Measurements from ENCODE around the gene RPS6KA5.

The RPS6KA5 gene

GRCh38 chr14:91010153-91010533 is 50.3 kb downstream of the RPS6KA5 start:
- H3K27me3 ChIP-seq (replicated peaks in 2 of 5; ENCODE audit: control insufficient read depth in 4 of 5, insufficient read depth in 5 of 5, low read length in 4 of 5): no peaks in the 10 kb centered on the region
- CTCF ChIA-PET: no interaction called here
- H3K36me3 ChIP-seq (ENCODE audit: control insufficient read depth in 4 of 4, insufficient read depth in 4 of 4, low read length in 3 of 4): no peaks in the 10 kb centered on the region
- no peak overlapping the region for H3K27ac ChIP-seq (ENCODE audit: insufficient read depth in 1 of 2, low read depth in 1 of 2, low read length in 2 of 2, poor library complexity in 1 of 2, severe bottlenecking in 2 of 2)
- POLR2A ChIA-PET: interaction anchor here (0.7 kb wide), 1 partner anchor 11 kb away, joined by 4 read pairs; no protein-coding TSS in a partner anchor
- no peak overlapping the region for H3K4me3 ChIP-seq (ENCODE audit: control insufficient read depth in 1 of 7, extremely low read depth in 1 of 7, insufficient read depth in 4 of 7, low read depth in 2 of 7, low read length in 6 of 7)
- H3K4me1 ChIP-seq (ENCODE audit: control extremely low read depth in 1 of 4, control insufficient read depth in 4 of 4, insufficient read depth in 4 of 4, low read length in 3 of 4): peaks cover 16 to 48% (median 29%) of the 10 kb centered on the region in 4 experiments
- H3K9me3 ChIP-seq (ENCODE audit: control extremely low read depth in 1 of 5, control insufficient read depth in 4 of 5, insufficient read depth in 2 of 5, low read depth in 1 of 5, low read length in 4 of 5): no peaks in the 10 kb centered on the region
- DNase-seq: no peak
- 95% methylated on average over 2 of the region's 2 CpGs for WGBS (ENCODE audit: insufficient coverage)

GRCh38 chr14:91009501-91010152 is 50.8 kb downstream of the RPS6KA5 start:
- ChIA-PET CTCF (no interaction called here), POLR2A (interaction anchor here (0.7 kb wide), 1 partner anchor 10 kb away, joined by 4 read pairs; no protein-coding TSS in a partner anchor)
- Histone ChIP-seq H3K9me3 (ENCODE audit: control extremely low read depth in 1 of 5, control insufficient read depth in 4 of 5, insufficient read depth in 2 of 5, low read depth in 1 of 5, low read length in 4 of 5) (no peaks in the 10 kb centered on the region), H3K4me3 (ENCODE audit: control insufficient read depth in 1 of 7, extremely low read depth in 1 of 7, insufficient read depth in 4 of 7, low read depth in 2 of 7, low read length in 6 of 7) (peak overlapping the region in 1 of 7 experiments; percentile 56), H3K27me3 (replicated peaks in 2 of 5; ENCODE audit: control insufficient read depth in 4 of 5, insufficient read depth in 5 of 5, low read length in 4 of 5) (no peaks in the 10 kb centered on the region), H3K27ac (ENCODE audit: insufficient read depth in 1 of 2, low read depth in 1 of 2, low read length in 2 of 2, poor library complexity in 1 of 2, severe bottlenecking in 2 of 2) (no peak overlapping the region), H3K36me3 (ENCODE audit: control insufficient read depth in 4 of 4, insufficient read depth in 4 of 4, low read length in 3 of 4) (no peaks in the 10 kb centered on the region), H3K4me1 (ENCODE audit: control extremely low read depth in 1 of 4, control insufficient read depth in 4 of 4, insufficient read depth in 4 of 4, low read length in 3 of 4) (peaks cover 16 to 48% (median 29%) of the 10 kb centered on the region in 4 experiments)
- 0% methylated on average over 2 of the region's 3 CpGs for WGBS (ENCODE audit: insufficient coverage)
- peak; percentile 71 to 93 (median 90) for DNase-seq

- no peaks in the 10 kb centered on the region for H3K9me3 ChIP-seq (ENCODE audit: control extremely low read depth in 1 of 5, control insufficient read depth in 4 of 5, insufficient read depth in 2 of 5, low read depth in 1 of 5, low read length in 4 of 5)
- ChIA-PET CTCF (interaction anchor here (1.0 kb wide), 1 partner anchor 10 kb away, joined by 3 read pairs; no protein-coding TSS in a partner anchor), POLR2A (no interaction called here)
- H3K27me3 ChIP-seq (replicated peaks in 2 of 5; ENCODE audit: control insufficient read depth in 4 of 5, insufficient read depth in 5 of 5, low read length in 4 of 5): no peaks in the 10 kb centered on the region
- H3K4me1 ChIP-seq (ENCODE audit: control extremely low read depth in 1 of 4, control insufficient read depth in 4 of 4, insufficient read depth in 4 of 4, low read length in 3 of 4): peaks cover 16 to 46% (median 29%) of the 10 kb centered on the region in 4 experiments
- no peak overlapping the region for H3K4me3 ChIP-seq (ENCODE audit: control insufficient read depth in 1 of 7, extremely low read depth in 1 of 7, insufficient read depth in 4 of 7, low read depth in 2 of 7, low read length in 6 of 7)
- H3K27ac ChIP-seq (ENCODE audit: insufficient read depth in 1 of 2, low read depth in 1 of 2, low read length in 2 of 2, poor library complexity in 1 of 2, severe bottlenecking in 2 of 2): no peak overlapping the region
- H3K36me3 ChIP-seq (ENCODE audit: control insufficient read depth in 4 of 4, insufficient read depth in 4 of 4, low read length in 3 of 4): no peaks in the 10 kb centered on the region
- DNase-seq: no peak
- WGBS (ENCODE audit: insufficient coverage): no CpG with 5 or more reads among the region's 2 CpGs
Observed at GRCh38 chr14:91008759-91009409, 51.6 kb downstream of the RPS6KA5 start.

- ChIA-PET POLR2A (no interaction called here), CTCF (no interaction called here)
- H3K27ac ChIP-seq (ENCODE audit: insufficient read depth in 1 of 2, low read depth in 1 of 2, low read length in 2 of 2, poor library complexity in 1 of 2, severe bottlenecking in 2 of 2): no peak overlapping the region
- peaks cover 9 to 27% (median 19%) of the 10 kb centered on the region in 4 experiments for H3K4me1 ChIP-seq (ENCODE audit: control extremely low read depth in 1 of 4, control insufficient read depth in 4 of 4, insufficient read depth in 4 of 4, low read length in 3 of 4)
- H3K27me3 ChIP-seq (replicated peaks in 2 of 5; ENCODE audit: control insufficient read depth in 4 of 5, insufficient read depth in 5 of 5, low read length in 4 of 5): no peaks in the 10 kb centered on the region
- H3K36me3 ChIP-seq (ENCODE audit: control insufficient read depth in 4 of 4, insufficient read depth in 4 of 4, low read length in 3 of 4): peaks cover 0 to under 1% (median 0%) of the 10 kb centered on the region in 4 experiments
- H3K4me3 ChIP-seq (ENCODE audit: control insufficient read depth in 1 of 7, extremely low read depth in 1 of 7, insufficient read depth in 4 of 7, low read depth in 2 of 7, low read length in 6 of 7): no peak overlapping the region
- H3K9me3 ChIP-seq (ENCODE audit: control extremely low read depth in 1 of 5, control insufficient read depth in 4 of 5, insufficient read depth in 2 of 5, low read depth in 1 of 5, low read length in 4 of 5): no peaks in the 10 kb centered on the region
- DNase-seq: no peak
Observed at GRCh38 chr14:91005716-91006115, 54.7 kb downstream of the RPS6KA5 start.

GRCh38 chr14:91004987-91005386 is 55.5 kb downstream of the RPS6KA5 start:
- H3K27ac ChIP-seq (ENCODE audit: insufficient read depth in 1 of 2, low read depth in 1 of 2, low read length in 2 of 2, poor library complexity in 1 of 2, severe bottlenecking in 2 of 2): no peak overlapping the region
- peaks cover 9 to 20% (median 14%) of the 10 kb centered on the region in 4 experiments for H3K4me1 ChIP-seq (ENCODE audit: control extremely low read depth in 1 of 4, control insufficient read depth in 4 of 4, insufficient read depth in 4 of 4, low read length in 3 of 4)
- H3K27me3 ChIP-seq (replicated peaks in 2 of 5; ENCODE audit: control insufficient read depth in 4 of 5, insufficient read depth in 5 of 5, low read length in 4 of 5): no peaks in the 10 kb centered on the region
- H3K4me3 ChIP-seq (ENCODE audit: control insufficient read depth in 1 of 7, extremely low read depth in 1 of 7, insufficient read depth in 4 of 7, low read depth in 2 of 7, low read length in 6 of 7): no peak overlapping the region
- DNase-seq: no peak
- CTCF ChIA-PET: no interaction called here
- H3K9me3 ChIP-seq (ENCODE audit: control extremely low read depth in 1 of 5, control insufficient read depth in 4 of 5, insufficient read depth in 2 of 5, low read depth in 1 of 5, low read length in 4 of 5): no peaks in the 10 kb centered on the region
- POLR2A ChIA-PET: no interaction called here
- peaks cover 0 to 2% (median 0%) of the 10 kb centered on the region in 4 experiments for H3K36me3 ChIP-seq (ENCODE audit: control insufficient read depth in 4 of 4, insufficient read depth in 4 of 4, low read length in 3 of 4)

GRCh38 chr14:90999299-90999698 is 61.1 kb downstream of the RPS6KA5 start:
- ChIA-PET CTCF (interaction anchor here (0.8 to 2.5 kb wide), 4 partner anchors 9 to 20 kb away, joined by 3 to 8 read pairs (median 4); no protein-coding TSS in a partner anchor), POLR2A (interaction anchor here (1.4 to 1.7 kb wide), 2 partner anchors 10 to 38 kb away, joined by 4 read pairs; no protein-coding TSS in a partner anchor)
- peaks cover 0 to 15% (median 4%) of the 10 kb centered on the region in 4 experiments for H3K36me3 ChIP-seq (ENCODE audit: control insufficient read depth in 4 of 4, insufficient read depth in 4 of 4, low read length in 3 of 4)
- no peak for DNase-seq
- H3K27ac ChIP-seq (ENCODE audit: insufficient read depth in 1 of 2, low read depth in 1 of 2, low read length in 2 of 2, poor library complexity in 1 of 2, severe bottlenecking in 2 of 2): no peak overlapping the region
- H3K4me1 ChIP-seq (ENCODE audit: control extremely low read depth in 1 of 4, control insufficient read depth in 4 of 4, insufficient read depth in 4 of 4, low read length in 3 of 4): peaks cover 0 to 4% (median 2%) of the 10 kb centered on the region in 4 experiments
- WGBS (ENCODE audit: insufficient coverage): 97% methylated on average over 4 of the region's 4 CpGs
- H3K9me3 ChIP-seq (ENCODE audit: control extremely low read depth in 1 of 5, control insufficient read depth in 4 of 5, insufficient read depth in 2 of 5, low read depth in 1 of 5, low read length in 4 of 5): no peaks in the 10 kb centered on the region
- no peaks in the 10 kb centered on the region for H3K27me3 ChIP-seq (replicated peaks in 2 of 5; ENCODE audit: control insufficient read depth in 4 of 5, insufficient read depth in 5 of 5, low read length in 4 of 5)
- H3K4me3 ChIP-seq (ENCODE audit: control insufficient read depth in 1 of 7, extremely low read depth in 1 of 7, insufficient read depth in 4 of 7, low read depth in 2 of 7, low read length in 6 of 7): no peak overlapping the region

- Histone ChIP-seq H3K36me3 (ENCODE audit: control insufficient read depth in 4 of 4, insufficient read depth in 4 of 4, low read length in 3 of 4) (peaks cover 0 to 15% (median 4%) of the 10 kb centered on the region in 4 experiments), H3K4me3 (ENCODE audit: control insufficient read depth in 1 of 7, extremely low read depth in 1 of 7, insufficient read depth in 4 of 7, low read depth in 2 of 7, low read length in 6 of 7) (no peak overlapping the region), H3K4me1 (ENCODE audit: control extremely low read depth in 1 of 4, control insufficient read depth in 4 of 4, insufficient read depth in 4 of 4, low read length in 3 of 4) (peaks cover 0 to 4% (median 2%) of the 10 kb centered on the region in 4 experiments), H3K27ac (ENCODE audit: insufficient read depth in 1 of 2, low read depth in 1 of 2, low read length in 2 of 2, poor library complexity in 1 of 2, severe bottlenecking in 2 of 2) (no peak overlapping the region), H3K27me3 (replicated peaks in 2 of 5; ENCODE audit: control insufficient read depth in 4 of 5, insufficient read depth in 5 of 5, low read length in 4 of 5) (no peaks in the 10 kb centered on the region), H3K9me3 (ENCODE audit: control extremely low read depth in 1 of 5, control insufficient read depth in 4 of 5, insufficient read depth in 2 of 5, low read depth in 1 of 5, low read length in 4 of 5) (no peaks in the 10 kb centered on the region)
- ChIA-PET POLR2A (no interaction called here), CTCF (no interaction called here)
- no peak for DNase-seq
- WGBS (ENCODE audit: insufficient coverage): no CpG with 5 or more reads among the region's 1 CpG
Observed at GRCh38 chr14:90996967-90997366, 63.5 kb downstream of the RPS6KA5 start.
